GM21529 (cell line): ENCODE results near the gene PRR5.

ENCODE experiments used
- ATAC-seq: cut with Tn5 transposase; IDR thresholded peaks from one replicate; pipeline ENCODE4 v1.9.1; 2021; ENCODE audit not compliant: unreplicated experiment

The PRR5 gene

GRCh38 chr22:44714703-44715350, 12.8 kb downstream of the PRR5 start:
- ATAC-seq, result no peak

GRCh38 chr22:44718418-44718817, 16.4 kb downstream of the PRR5 start:
- no peak for ATAC-seq

GRCh38 chr22:44719586-44720368, 17.8 kb downstream of the PRR5 start:
- no peak for ATAC-seq

GRCh38 chr22:44721213-44721612, 19.2 kb downstream of the PRR5 start:
- no peak for ATAC-seq

- no peak for ATAC-seq
Observed at GRCh38 chr22:44722611-44723010, 20.6 kb downstream of the PRR5 start.

- no peak for ATAC-seq
Observed at GRCh38 chr22:44723801-44724200, 21.8 kb downstream of the PRR5 start.

- ATAC-seq, result no peak
Observed at GRCh38 chr22:44724416-44724815, 22.4 kb downstream of the PRR5 start.

GRCh38 chr22:44724859-44725258, 22.9 kb downstream of the PRR5 start:
- ATAC-seq, result no peak

- no peak for ATAC-seq
Observed at GRCh38 chr22:44726439-44726838, 24.4 kb downstream of the PRR5 start.

- ATAC-seq, result no peak
Observed at GRCh38 chr22:44727148-44727547, 25.1 kb downstream of the PRR5 start.

- ATAC-seq, result no peak
Observed at GRCh38 chr22:44727709-44728108, 25.7 kb downstream of the PRR5 start.

GRCh38 chr22:44728761-44729324, 26.8 kb downstream of the PRR5 start:
- ATAC-seq, result no peak

GRCh38 chr22:44729391-44730021, 27.5 kb downstream of the PRR5 start:
- no peak for ATAC-seq

- ATAC-seq, result no peak
Observed at GRCh38 chr22:44730022-44730393, 28.0 kb downstream of the PRR5 start.

- no peak for ATAC-seq
Observed at GRCh38 chr22:44730490-44731356, 28.7 kb downstream of the PRR5 start.

- no peak for ATAC-seq
Observed at GRCh38 chr22:44731357-44731970, 29.5 kb downstream of the PRR5 start.

GRCh38 chr22:44732017-44732561, 30.1 kb downstream of the PRR5 start:
- no peak for ATAC-seq

GRCh38 chr22:44732661-44733060, 30.7 kb downstream of the PRR5 start:
- ATAC-seq, result no peak

GRCh38 chr22:44733426-44734106, 31.6 kb downstream of the PRR5 start:
- no peak for ATAC-seq

- no peak for ATAC-seq
Observed at GRCh38 chr22:44734278-44734677, 32.3 kb downstream of the PRR5 start.
